GM12874 (cell line): Measurements from ENCODE around the gene SRP14.

Experiments
- CTCF ChIP-seq: IDR thresholded peaks from 2 replicates; pipeline ENCODE4 v1.5.1; 2011; ENCODE audit warnings: low read depth, mild to moderate bottlenecking, control low read depth, low read length, moderate library complexity; ENCODE audit not compliant: insufficient read depth

The SRP14 gene

GRCh38 chr15:40054855-40055575 is 16.0 kb upstream of the SRP14 start:
- TF ChIP-seq CTCF, result no peak

GRCh38 chr15:40054605-40054854 is 15.5 kb upstream of the SRP14 start:
- TF ChIP-seq CTCF, result no peak

- no peak for TF ChIP-seq CTCF
Measured at GRCh38 chr15:40053831-40054604, 15.0 kb upstream of the SRP14 start.

GRCh38 chr15:40053079-40053830 is 14.3 kb upstream of the SRP14 start:
- no peak for TF ChIP-seq CTCF

GRCh38 chr15:40052604-40053003 is 13.6 kb upstream of the SRP14 start:
- no peak for TF ChIP-seq CTCF

GRCh38 chr15:40051616-40052415 is 12.8 kb upstream of the SRP14 start:
- TF ChIP-seq CTCF, result no peak
